Keratinocyte (primary cell): ENCODE data around the gene AGR2. TPM values are rescaled to one million over a fixed set of nuclear protein-coding genes. Genes with fewer than 3 reads are reported as not detected.

Experiments
- DNase-seq: peaks from one replicate; pipeline ENCODE4 v3.0.0-alpha.2; 2011; ENCODE audit warnings: low read depth, missing footprints, low spot score
- FAIRE-seq: peaks from 2 replicates; lab custom pipeline; 2011; peaks lifted over from hg19 to GRCh38; lab: Jason Lieb, UNC
- H2AFZ ChIP-seq: 2 replicates; pipeline ENCODE4 v1.6.0; 2012; ENCODE audit warnings: low read length, control low read depth, inconsistent platforms; ENCODE audit not compliant: control insufficient read depth
- H3K27ac ChIP-seq: 2 replicates; pipeline ENCODE4 v1.5.1; 2011; ENCODE audit warnings: low read length; ENCODE audit not compliant: control insufficient read depth, insufficient read depth
- H3K27me3 ChIP-seq: 3 replicates; pipeline ENCODE4 v1.6.0; 2011; ENCODE audit warnings: low read length; ENCODE audit not compliant: control insufficient read depth, insufficient read depth; ENCODE audit errors: extremely low read depth
- H3K36me3 ChIP-seq, 2 experiments: 2 replicates in 1 of 2; 3 replicates in 1 of 2; pipeline ENCODE4 v1.5.1; 2011; ENCODE audit warnings: low read length in 2 of 2, mild to moderate bottlenecking in 1 of 2; ENCODE audit not compliant: control insufficient read depth in 2 of 2, insufficient read depth in 2 of 2; ENCODE audit errors: extremely low read depth in 1 of 2
- H3K4me1 ChIP-seq: 3 replicates; pipeline ENCODE4 v1.5.1; 2011; ENCODE audit warnings: low read length; ENCODE audit not compliant: control insufficient read depth, insufficient read depth; ENCODE audit errors: extremely low read depth
- H3K4me2 ChIP-seq: 3 replicates; pipeline ENCODE4 v1.6.0; 2011; ENCODE audit warnings: low read depth, low read length; ENCODE audit not compliant: control insufficient read depth, insufficient read depth; ENCODE audit errors: extremely low read depth
- H3K4me3 ChIP-seq, 3 experiments: fragments of 200-600 bp in 1 of 3; sonication (generic) in 1 of 3; 2 replicates in 2 of 3; 3 replicates in 1 of 3; pipeline ENCODE4 v1.5.1; 2011 to 2016; ENCODE audit warnings: low read length in 3 of 3, mild to moderate bottlenecking in 3 of 3, control low read depth in 2 of 3, inconsistent platforms in 1 of 3, low read depth in 1 of 3, mixed read lengths in 1 of 3, mixed run types in 1 of 3, moderate library complexity in 1 of 3; ENCODE audit not compliant: control insufficient read depth in 2 of 3, insufficient read depth in 2 of 3; ENCODE audit errors: extremely low read depth in 1 of 3
- H3K79me2 ChIP-seq: 2 replicates; pipeline ENCODE4 v1.6.0; 2012; ENCODE audit warnings: low read length; ENCODE audit not compliant: control insufficient read depth, insufficient read depth
- H3K9ac ChIP-seq: 3 replicates; pipeline ENCODE4 v1.6.0; 2011; ENCODE audit warnings: low read length; ENCODE audit not compliant: control insufficient read depth, insufficient read depth; ENCODE audit errors: extremely low read depth
- H3K9me1 ChIP-seq: 3 replicates; pipeline ENCODE4 v1.6.0; 2011; ENCODE audit warnings: low read length; ENCODE audit not compliant: control insufficient read depth, insufficient read depth; ENCODE audit errors: extremely low read depth
- H3K9me3 ChIP-seq: 2 replicates; pipeline ENCODE4 v1.5.1; 2012; ENCODE audit warnings: low read depth, low read length; ENCODE audit not compliant: control insufficient read depth
- H4K20me1 ChIP-seq: 3 replicates; pipeline ENCODE4 v1.6.0; 2011; ENCODE audit warnings: low read length; ENCODE audit not compliant: control insufficient read depth, insufficient read depth; ENCODE audit errors: extremely low read depth
- EZH2 ChIP-seq: IDR thresholded peaks from one replicate; pipeline ENCODE4 v1.6.1; 2012; ENCODE audit warnings: inconsistent platforms, mild to moderate bottlenecking, low read length, moderate library complexity
- dilution Hi-C: fragments of 300-500 bp; cut with MboI; formaldehyde crosslinking; loops from one replicate; pipeline ENCODE4 v1.7.0; 2020; ENCODE audit warnings: low sequenced_read_pairs; ENCODE audit not compliant: extremely low pct_ligation_motif_present
- polyA plus RNA-seq, 5 experiments: library from polyadenylated mRNA; depleted of rRNA in 3 of 5; stranded (reverse) in 3 of 5; stranded (forward) in 1 of 5; unstranded in 1 of 5; fragments of >200 nt; gene quantifications; 1 replicate in 1 of 5; 2 replicates in 3 of 5; 3 replicates in 1 of 5; pipeline versions ENCODE4 v1.2.1 to v1.2.3, GENCODE V29; 2011 to 2012; ENCODE audit warnings: missing spikeins in 2 of 5, low read depth in 1 of 5, low replicate concordance in 1 of 5
- TF ChIP-seq, protein P1 (sequence below), 3 experiments: IDR thresholded peaks in 1 of 3; conservative IDR thresholded peaks in 1 of 3; optimal IDR thresholded peaks in 1 of 3; 2 replicates in 2 of 3; 3 replicates in 1 of 3; pipeline versions ENCODE3 to v1.5.1; 2011; ENCODE audit warnings: low read length in 3 of 3, mild to moderate bottlenecking in 3 of 3, moderate library complexity in 2 of 3, control low read depth in 1 of 3, inconsistent platforms in 1 of 3; ENCODE audit not compliant: insufficient read depth in 2 of 3; ENCODE audit errors: extremely low read depth in 1 of 3

AGR2 gene
- polyA plus RNA-seq, 1 donor (not counting 4 experiments of a cell fraction or from before 2014, with no cell fraction given): 2.3 TPM

DNA sequence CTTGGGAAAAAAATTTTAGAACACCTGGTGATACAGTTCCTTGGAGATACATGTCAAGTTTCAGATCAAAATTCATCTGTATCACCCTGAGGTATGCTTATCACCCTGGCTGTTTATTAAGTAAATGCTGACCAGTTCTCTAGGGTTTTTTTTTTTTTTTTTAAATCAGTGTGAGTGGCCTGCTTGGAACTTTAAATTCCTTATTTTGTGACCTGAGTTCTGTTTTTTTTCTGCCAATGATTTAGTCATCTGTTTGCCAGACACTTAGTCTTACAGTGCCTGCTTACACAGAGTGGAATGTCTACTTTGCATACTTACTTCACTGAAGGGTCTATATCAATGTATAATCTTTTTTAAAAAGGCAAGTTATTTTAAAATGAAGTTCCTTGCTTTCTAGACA lies 49.4 kb downstream of the AGR2 start:
- Histone ChIP-seq H3K79me2 (no peaks in the 10 kb centered on the region), H3K36me3 (no peaks in the 10 kb centered on the region), H3K27ac (no peak overlapping the region), H3K27me3 (no peaks in the 10 kb centered on the region), H2AFZ (peak overlapping the region; percentile 96), H4K20me1 (no peaks in the 10 kb centered on the region), H3K4me1 (peaks cover 14% of the 10 kb centered on the region), H3K9me1 (no peaks in the 10 kb centered on the region), H3K4me2 (peak overlapping the region; percentile 96), H3K9ac (no peak overlapping the region), H3K4me3 (peak overlapping the region in 2 of 3 experiments; percentile 74 to 84), H3K9me3 (no peaks in the 10 kb centered on the region)
- dilution Hi-C loops: no loop called here
- FAIRE-seq (no peak), DNase-seq (no peak)
- TF ChIP-seq, protein P1, sequence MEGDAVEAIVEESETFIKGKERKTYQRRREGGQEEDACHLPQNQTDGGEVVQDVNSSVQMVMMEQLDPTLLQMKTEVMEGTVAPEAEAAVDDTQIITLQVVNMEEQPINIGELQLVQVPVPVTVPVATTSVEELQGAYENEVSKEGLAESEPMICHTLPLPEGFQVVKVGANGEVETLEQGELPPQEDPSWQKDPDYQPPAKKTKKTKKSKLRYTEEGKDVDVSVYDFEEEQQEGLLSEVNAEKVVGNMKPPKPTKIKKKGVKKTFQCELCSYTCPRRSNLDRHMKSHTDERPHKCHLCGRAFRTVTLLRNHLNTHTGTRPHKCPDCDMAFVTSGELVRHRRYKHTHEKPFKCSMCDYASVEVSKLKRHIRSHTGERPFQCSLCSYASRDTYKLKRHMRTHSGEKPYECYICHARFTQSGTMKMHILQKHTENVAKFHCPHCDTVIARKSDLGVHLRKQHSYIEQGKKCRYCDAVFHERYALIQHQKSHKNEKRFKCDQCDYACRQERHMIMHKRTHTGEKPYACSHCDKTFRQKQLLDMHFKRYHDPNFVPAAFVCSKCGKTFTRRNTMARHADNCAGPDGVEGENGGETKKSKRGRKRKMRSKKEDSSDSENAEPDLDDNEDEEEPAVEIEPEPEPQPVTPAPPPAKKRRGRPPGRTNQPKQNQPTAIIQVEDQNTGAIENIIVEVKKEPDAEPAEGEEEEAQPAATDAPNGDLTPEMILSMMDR (optimal IDR thresholded peaks at IDR 0.05 in 1 of 3, IDR thresholded peaks at IDR 0.05 in 1 of 3, conservative IDR thresholded peaks at IDR 0.05 in 1 of 3; ENCODE audit: extremely low read depth in 1 of 3, insufficient read depth in 2 of 3, low read length in 3 of 3): no peak
- no peak for TF ChIP-seq EZH2

- Histone ChIP-seq H3K36me3 (no peaks in the 10 kb centered on the region), H3K79me2 (no peaks in the 10 kb centered on the region), H4K20me1 (no peaks in the 10 kb centered on the region), H3K9me3 (no peaks in the 10 kb centered on the region), H2AFZ (peak overlapping the region; percentile 96), H3K4me3 (peak overlapping the region; percentile 67 to 84 (median 74)), H3K27ac (peak overlapping the region; percentile 50), H3K4me1 (peaks cover 14% of the 10 kb centered on the region), H3K9me1 (no peaks in the 10 kb centered on the region), H3K9ac (peak overlapping the region; percentile 75), H3K4me2 (peak overlapping the region; percentile 96), H3K27me3 (no peaks in the 10 kb centered on the region)
- DNase-seq: no peak
- peak; percentile 49 for FAIRE-seq
- dilution Hi-C loops: no loop called here
- TF ChIP-seq, protein P1 (optimal IDR thresholded peaks at IDR 0.05 in 1 of 3, IDR thresholded peaks at IDR 0.05 in 1 of 3, conservative IDR thresholded peaks at IDR 0.05 in 1 of 3; ENCODE audit: extremely low read depth in 1 of 3, insufficient read depth in 2 of 3, low read length in 3 of 3): no peak
- no peak for TF ChIP-seq EZH2
Measured at GRCh38 chr7:16754856-16755317, 49.9 kb downstream of the AGR2 start.
